ENCODE data around the gene MCFD2.

- TF ChIP-seq CTCF (IDR thresholded peaks at IDR 0.05; ENCODE audit: low read depth, low read length) (no peak), POLR2A (IDR thresholded peaks at IDR 0.05; ENCODE audit: extremely low read depth, insufficient read length) (no peak)
Measured at GRCh38 chr2:46942143-46942526, 26.5 kb upstream of the MCFD2 start.

All from NB4 (cell line).